BE2C (cell line): Measurements from ENCODE around the gene VPS37C.

Experiments used
- DNase-seq: peaks from one replicate; pipeline ENCODE4 v3.0.0-alpha.2; 2020
- H3K27me3 ChIP-seq: fragments of 250-450 bp; sonication (Bioruptor Pico); 2 replicates; pipeline ENCODE4 v1.5.1; 2020; ENCODE audit warnings: mild to moderate bottlenecking
- H3K36me3 ChIP-seq: fragments of 250-450 bp; sonication (Bioruptor Pico); 2 replicates; pipeline ENCODE4 v1.5.1; 2020; ENCODE audit warnings: mild to moderate bottlenecking
- H3K4me1 ChIP-seq: fragments of 250-450 bp; sonication (Bioruptor Pico); 2 replicates; pipeline ENCODE4 v1.5.1; 2020
- H3K4me3 ChIP-seq: 2 replicates; pipeline ENCODE4 v1.5.1; 2011; ENCODE audit warnings: low read depth, low read length
- H3K9me3 ChIP-seq: fragments of 250-450 bp; sonication (Bioruptor Pico); 2 replicates; pipeline ENCODE4 v1.5.1; 2020
- TF ChIP-seq, protein P1 (sequence below): IDR thresholded peaks from 2 replicates; pipeline ENCODE4 v1.5.1; 2012; ENCODE audit warnings: mild to moderate bottlenecking, low read depth, low read length

Gene VPS37C

DNA sequence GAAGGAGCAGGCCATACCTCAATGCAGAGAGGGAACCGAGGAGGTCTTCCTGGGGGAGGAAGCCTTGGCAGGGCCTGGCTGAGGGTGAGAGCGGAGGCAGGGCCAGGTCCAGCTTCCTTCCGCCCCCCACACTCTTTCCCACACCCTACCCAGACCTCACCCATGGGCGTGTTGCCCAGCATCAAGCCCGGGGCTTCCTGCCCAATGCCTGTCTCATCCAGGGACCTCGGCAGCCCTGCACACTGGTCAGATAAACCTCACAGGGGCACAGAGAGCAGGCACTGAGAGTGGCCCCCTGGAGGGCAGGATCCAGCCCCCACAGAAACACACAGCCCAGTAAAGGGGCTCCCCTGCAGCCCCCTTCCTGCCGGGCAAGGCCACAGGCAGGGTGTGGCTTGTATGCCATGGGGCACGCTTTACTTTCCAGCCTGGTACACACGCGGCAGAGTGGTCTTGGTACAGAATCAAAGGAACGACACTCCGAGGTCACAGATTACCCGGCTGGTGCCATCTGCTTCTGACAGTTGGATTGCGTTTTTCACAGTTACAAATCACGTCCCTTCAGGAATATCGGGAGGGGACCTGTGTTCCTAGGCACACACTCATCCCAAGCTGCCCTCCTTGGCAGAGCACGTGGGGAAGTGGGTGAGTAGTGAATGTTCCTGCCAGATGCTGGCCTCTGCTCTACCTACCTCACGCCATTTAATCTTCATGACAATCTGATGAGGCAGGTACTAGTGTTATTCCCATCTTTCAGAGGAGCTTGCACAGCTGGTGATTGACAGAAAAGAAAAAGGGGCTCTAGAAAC is 79.0 kb downstream of the VPS37C start:
- DNase-seq: no peak

DNA sequence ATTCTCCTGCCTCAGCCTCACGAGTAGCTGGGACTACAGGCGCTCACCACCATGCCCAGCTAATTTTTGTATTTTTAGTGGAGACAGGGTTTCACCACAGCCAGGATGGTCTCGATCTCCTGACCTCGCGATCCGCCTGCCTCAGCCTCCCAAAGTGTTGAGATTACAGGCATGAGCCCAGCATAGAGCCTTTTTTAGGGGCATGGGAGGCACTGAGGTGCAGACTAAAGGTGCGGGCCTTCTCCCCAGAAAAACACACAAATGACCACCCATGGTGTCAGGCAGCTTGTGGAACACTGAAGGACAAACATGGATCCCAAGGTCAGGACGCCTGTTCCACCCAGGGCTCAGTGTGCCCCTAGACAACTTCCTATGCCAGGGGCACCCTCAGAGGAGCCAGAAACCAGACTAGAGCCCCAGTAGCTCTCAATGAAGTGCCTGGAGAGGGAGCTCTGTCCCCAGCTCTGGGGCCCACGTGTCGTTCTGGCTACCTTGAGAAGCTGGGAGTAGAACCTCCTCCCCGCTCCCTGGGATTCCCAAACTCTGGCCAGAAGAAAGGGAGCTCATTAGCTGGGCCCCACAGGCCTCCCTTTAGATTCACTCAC is 80.1 kb downstream of the VPS37C start:
- Histone ChIP-seq H3K36me3 (no peaks in the 10 kb centered on the region), H3K9me3 (no peaks in the 10 kb centered on the region), H3K4me1 (no peaks in the 10 kb centered on the region), H3K4me3 (no peak overlapping the region), H3K27me3 (no peaks in the 10 kb centered on the region)
- TF ChIP-seq, protein P1, sequence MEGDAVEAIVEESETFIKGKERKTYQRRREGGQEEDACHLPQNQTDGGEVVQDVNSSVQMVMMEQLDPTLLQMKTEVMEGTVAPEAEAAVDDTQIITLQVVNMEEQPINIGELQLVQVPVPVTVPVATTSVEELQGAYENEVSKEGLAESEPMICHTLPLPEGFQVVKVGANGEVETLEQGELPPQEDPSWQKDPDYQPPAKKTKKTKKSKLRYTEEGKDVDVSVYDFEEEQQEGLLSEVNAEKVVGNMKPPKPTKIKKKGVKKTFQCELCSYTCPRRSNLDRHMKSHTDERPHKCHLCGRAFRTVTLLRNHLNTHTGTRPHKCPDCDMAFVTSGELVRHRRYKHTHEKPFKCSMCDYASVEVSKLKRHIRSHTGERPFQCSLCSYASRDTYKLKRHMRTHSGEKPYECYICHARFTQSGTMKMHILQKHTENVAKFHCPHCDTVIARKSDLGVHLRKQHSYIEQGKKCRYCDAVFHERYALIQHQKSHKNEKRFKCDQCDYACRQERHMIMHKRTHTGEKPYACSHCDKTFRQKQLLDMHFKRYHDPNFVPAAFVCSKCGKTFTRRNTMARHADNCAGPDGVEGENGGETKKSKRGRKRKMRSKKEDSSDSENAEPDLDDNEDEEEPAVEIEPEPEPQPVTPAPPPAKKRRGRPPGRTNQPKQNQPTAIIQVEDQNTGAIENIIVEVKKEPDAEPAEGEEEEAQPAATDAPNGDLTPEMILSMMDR: no peak
- no peak for DNase-seq

More for the DNA sequence above, 79.0 kb downstream of the VPS37C start:
- TF ChIP-seq, protein P1: no peak
- H3K9me3 ChIP-seq: no peaks in the 10 kb centered on the region
- H3K36me3 ChIP-seq: no peaks in the 10 kb centered on the region
- no peaks in the 10 kb centered on the region for H3K4me1 ChIP-seq
- no peak overlapping the region for H3K4me3 ChIP-seq
- H3K27me3 ChIP-seq: no peaks in the 10 kb centered on the region

DNA sequence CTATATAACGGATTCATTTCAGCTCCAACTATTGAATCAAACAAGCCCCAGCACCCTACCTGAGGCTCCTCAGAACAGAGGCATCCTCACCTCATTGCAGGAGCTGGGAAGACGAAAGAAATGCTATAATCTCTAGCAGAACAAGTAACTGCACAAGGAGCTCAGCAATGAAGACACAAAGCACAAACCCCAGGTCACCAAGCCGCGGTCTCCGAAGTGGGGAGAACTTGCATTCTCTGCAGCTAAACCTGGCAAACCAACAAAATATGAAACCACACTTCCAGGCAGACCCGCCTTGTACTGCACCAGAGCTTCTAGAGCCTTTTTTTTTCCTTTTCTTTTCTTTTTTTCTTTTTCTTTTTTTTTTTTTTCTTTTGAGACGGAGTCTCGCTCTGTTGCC is 80.7 kb downstream of the VPS37C start:
- DNase-seq: no peak
- Histone ChIP-seq H3K4me1 (no peaks in the 10 kb centered on the region), H3K9me3 (no peaks in the 10 kb centered on the region), H3K4me3 (no peak overlapping the region), H3K27me3 (no peaks in the 10 kb centered on the region), H3K36me3 (no peaks in the 10 kb centered on the region)
- TF ChIP-seq, protein P1: no peak
